Endothelial cell (in vitro differentiated cells): ENCODE data around the gene RNF31. TPM values are rescaled to one million over a fixed set of nuclear protein-coding genes. Genes with fewer than 3 reads are reported as not detected.
A peak's percentile ranks its signal among the peaks of the same experiment; 100 is the strongest.

ENCODE experiments used
- DNase-seq: peaks from one replicate; pipeline ENCODE4 v3.0.0; 2021; ENCODE audit warnings: low spot score
- H3K27ac Mint-ChIP-seq: one replicate; pipeline ENCODE4 v1.8.0; 2021; ENCODE audit warnings: mixed read lengths, inconsistent platforms; ENCODE audit not compliant: unreplicated experiment
- H3K27me3 Mint-ChIP-seq: one replicate; pipeline ENCODE4 v1.8.0; 2021; ENCODE audit warnings: mild to moderate bottlenecking, moderate library complexity, mixed read lengths, inconsistent platforms; ENCODE audit not compliant: unreplicated experiment
- H3K36me3 Mint-ChIP-seq: one replicate; pipeline ENCODE4 v1.8.0; 2021; ENCODE audit warnings: mild to moderate bottlenecking, low read depth, mixed read lengths, inconsistent platforms; ENCODE audit not compliant: unreplicated experiment
- H3K4me1 Mint-ChIP-seq: one replicate; pipeline ENCODE4 v1.8.0; 2021; ENCODE audit warnings: mild to moderate bottlenecking, mixed read lengths, inconsistent platforms; ENCODE audit not compliant: unreplicated experiment
- H3K4me3 Mint-ChIP-seq: one replicate; pipeline ENCODE4 v1.8.0; 2021; ENCODE audit warnings: mild to moderate bottlenecking, mixed read lengths, inconsistent platforms; ENCODE audit not compliant: unreplicated experiment
- H3K9me3 Mint-ChIP-seq: one replicate; pipeline ENCODE4 v1.8.0; 2021; ENCODE audit warnings: mixed read lengths, inconsistent platforms; ENCODE audit not compliant: unreplicated experiment
- total RNA-seq: library from RNA; stranded (reverse); fragmentation: NEBNext Ultra II Directional; extraction: Animal tissue kit (Norgen Biotek cat#: 25700); gene quantifications from one replicate; pipeline ENCODE4 v1.2.1, GENCODE V29; 2021; ENCODE audit not compliant: unreplicated experiment
- TF ChIP-seq, protein P1 (sequence below): fragments of 200-600 bp; sonication (generic); IDR thresholded peaks from one replicate; pipeline ENCODE4 v1.5.0; 2021; ENCODE audit warnings: antibody characterized with exemption; ENCODE audit not compliant: unreplicated experiment

RNF31 gene
- total RNA-seq, 1 donor from 2014 or later = 90.2 TPM

DNA sequence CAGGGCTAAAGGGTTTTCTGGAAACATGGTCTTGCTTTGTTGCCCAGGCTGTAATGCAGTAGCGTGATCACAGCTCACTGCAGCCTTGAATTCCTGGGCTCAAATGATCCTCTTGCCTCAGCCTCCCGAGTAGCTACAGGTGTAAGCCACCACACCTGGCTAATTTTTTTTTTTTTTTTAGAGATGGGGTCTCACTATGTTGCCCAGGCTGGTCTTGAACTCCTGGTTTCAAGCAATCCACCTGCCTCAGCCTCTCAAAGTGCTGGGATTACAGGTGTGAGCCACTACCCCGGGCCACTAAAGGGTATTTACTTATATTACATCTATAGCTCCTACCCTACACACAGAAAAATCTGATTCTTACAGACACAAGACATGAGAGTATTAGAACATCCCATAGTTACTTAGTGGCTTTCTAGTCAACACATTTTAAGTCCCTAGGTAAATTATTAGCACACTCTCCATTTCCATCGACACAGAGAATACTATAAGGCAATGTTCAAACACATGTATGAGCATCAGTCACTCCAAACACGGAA is 38.9 kb upstream of the RNF31 start:
- Mint-ChIP-seq H3K27ac (peak overlapping the region; percentile 78), H3K9me3 (no peaks in the 10 kb centered on the region), H3K27me3 (peaks cover 2% of the 10 kb centered on the region), H3K36me3 (peaks cover 19% of the 10 kb centered on the region), H3K4me3 (no peak overlapping the region), H3K4me1 (peaks cover 8% of the 10 kb centered on the region)
- TF ChIP-seq, protein P1, sequence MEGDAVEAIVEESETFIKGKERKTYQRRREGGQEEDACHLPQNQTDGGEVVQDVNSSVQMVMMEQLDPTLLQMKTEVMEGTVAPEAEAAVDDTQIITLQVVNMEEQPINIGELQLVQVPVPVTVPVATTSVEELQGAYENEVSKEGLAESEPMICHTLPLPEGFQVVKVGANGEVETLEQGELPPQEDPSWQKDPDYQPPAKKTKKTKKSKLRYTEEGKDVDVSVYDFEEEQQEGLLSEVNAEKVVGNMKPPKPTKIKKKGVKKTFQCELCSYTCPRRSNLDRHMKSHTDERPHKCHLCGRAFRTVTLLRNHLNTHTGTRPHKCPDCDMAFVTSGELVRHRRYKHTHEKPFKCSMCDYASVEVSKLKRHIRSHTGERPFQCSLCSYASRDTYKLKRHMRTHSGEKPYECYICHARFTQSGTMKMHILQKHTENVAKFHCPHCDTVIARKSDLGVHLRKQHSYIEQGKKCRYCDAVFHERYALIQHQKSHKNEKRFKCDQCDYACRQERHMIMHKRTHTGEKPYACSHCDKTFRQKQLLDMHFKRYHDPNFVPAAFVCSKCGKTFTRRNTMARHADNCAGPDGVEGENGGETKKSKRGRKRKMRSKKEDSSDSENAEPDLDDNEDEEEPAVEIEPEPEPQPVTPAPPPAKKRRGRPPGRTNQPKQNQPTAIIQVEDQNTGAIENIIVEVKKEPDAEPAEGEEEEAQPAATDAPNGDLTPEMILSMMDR = no peak
- no peak for DNase-seq

DNA sequence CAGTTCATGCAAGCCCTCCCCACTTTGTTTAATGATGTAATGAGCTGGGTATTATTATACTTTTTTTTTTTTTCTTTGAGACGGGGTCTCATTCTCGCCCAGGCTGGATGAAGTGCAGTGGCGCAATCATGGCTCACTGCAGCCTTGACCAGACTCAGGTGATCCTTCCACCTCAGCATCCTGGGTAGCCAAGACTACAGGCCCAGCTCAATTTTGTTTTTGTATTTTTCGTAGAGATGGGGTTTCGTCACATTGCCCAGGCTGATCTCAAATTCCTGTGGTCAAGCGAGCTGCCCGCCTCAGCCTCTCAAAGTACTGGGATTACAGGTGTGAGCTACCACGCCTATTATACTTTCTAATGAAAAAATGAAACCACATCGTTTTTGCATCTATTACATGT is 37.2 kb upstream of the RNF31 start:
- TF ChIP-seq, protein P1 = no peak
- Mint-ChIP-seq H3K4me3 (no peak overlapping the region), H3K4me1 (peaks cover 10% of the 10 kb centered on the region), H3K27ac (no peak overlapping the region), H3K9me3 (no peaks in the 10 kb centered on the region), H3K36me3 (peaks cover 5% of the 10 kb centered on the region), H3K27me3 (peaks cover 4% of the 10 kb centered on the region)
- no peak for DNase-seq

DNA sequence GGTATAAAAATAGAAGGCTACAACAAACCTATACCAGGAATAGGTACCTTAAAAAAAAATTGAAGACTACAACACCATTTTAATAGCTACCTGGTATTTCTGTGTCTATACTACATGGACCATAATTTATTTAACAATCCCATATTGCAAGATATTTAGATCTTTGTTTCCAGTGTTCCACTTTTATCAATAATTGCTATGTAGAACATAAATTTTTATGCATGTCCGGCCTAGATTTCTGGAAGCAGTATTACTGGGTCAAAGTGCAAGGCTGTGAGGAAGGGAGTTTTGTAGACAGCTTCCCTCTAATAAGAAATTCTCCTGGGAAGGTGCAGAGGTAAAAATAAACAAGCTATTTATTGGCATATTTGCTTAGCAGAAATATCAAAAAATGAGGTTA is 36.8 kb upstream of the RNF31 start:
- peaks cover 15% of the 10 kb centered on the region for H3K4me1 Mint-ChIP-seq
- TF ChIP-seq, protein P1 = no peak
- H3K27ac Mint-ChIP-seq = no peak overlapping the region
- no peaks in the 10 kb centered on the region for H3K9me3 Mint-ChIP-seq
- H3K4me3 Mint-ChIP-seq = no peak overlapping the region
- peaks cover 5% of the 10 kb centered on the region for H3K27me3 Mint-ChIP-seq
- no peak for DNase-seq
- peaks cover 3% of the 10 kb centered on the region for H3K36me3 Mint-ChIP-seq

DNA sequence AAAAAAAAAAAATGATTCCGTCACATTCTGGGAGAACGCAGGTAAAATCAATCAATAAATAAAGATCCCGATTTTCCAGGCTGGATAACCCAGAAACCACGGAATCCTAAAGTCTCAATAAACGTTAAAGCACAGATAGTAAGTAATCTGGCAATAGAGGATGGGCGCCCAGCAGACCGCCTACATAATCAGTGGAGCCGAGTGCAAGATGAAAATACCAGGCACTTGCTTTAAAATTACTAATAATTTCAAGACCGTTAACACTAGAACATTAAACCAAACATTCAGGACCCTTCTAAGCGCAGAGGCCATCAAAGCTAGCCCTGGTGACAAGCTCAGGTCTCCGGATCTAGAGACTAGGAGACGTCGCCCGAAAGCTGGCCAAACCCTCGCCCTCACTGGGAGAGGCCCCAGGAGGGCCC is 33.9 kb upstream of the RNF31 start:
- Mint-ChIP-seq H3K4me1 (peaks cover 23% of the 10 kb centered on the region), H3K4me3 (peak overlapping the region; percentile 95), H3K27me3 (peaks cover 10% of the 10 kb centered on the region), H3K9me3 (no peaks in the 10 kb centered on the region), H3K36me3 (peaks cover 5% of the 10 kb centered on the region), H3K27ac (peak overlapping the region; percentile 97)
- DNase-seq = no peak
- TF ChIP-seq, protein P1 = no peak

DNA sequence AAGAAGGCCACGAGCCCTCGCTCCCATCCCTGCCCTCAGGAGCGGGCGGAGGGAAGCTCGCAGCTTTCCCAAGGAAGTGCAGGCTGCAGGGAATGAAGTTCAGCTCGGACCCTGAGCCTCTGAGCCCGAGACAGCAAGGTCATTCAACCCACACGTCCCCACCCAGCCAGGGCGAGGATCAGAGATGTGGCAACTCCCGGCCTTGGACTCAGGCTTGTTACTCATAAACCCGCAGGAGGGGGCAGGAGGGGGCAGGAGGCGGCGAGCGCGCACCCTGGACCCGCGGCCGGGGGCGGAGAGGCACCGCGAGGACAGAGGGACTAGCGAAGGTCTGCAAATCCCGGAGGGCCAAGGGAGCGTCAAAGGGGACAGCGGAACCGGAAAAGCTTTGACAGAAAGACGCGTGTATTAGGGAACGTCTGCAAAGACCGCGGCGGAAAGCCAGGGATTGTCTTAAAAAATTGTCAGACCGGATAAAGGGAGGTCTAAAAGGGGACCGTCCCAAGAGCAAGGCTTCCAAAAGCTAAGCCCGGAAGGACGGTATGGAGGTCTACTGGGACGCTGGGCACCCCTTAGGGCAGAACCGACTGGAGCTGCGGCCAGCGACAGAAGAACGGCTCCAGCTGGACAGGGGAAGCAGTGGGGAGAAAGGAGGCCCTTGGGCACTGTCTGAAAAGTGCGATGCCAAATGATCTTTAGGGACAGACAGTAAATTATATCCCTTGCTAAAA is 33.3 kb upstream of the RNF31 start:
- TF ChIP-seq, protein P1 = no peak
- H3K9me3 Mint-ChIP-seq = no peaks in the 10 kb centered on the region

More for the DNA sequence above, 33.3 kb upstream of the RNF31 start:
- Mint-ChIP-seq H3K36me3 (peaks cover 11% of the 10 kb centered on the region), H3K27me3 (peaks cover 10% of the 10 kb centered on the region), H3K4me3 (peak overlapping the region; percentile 95), H3K4me1 (peaks cover 20% of the 10 kb centered on the region), H3K27ac (peak overlapping the region; percentile 97)
- DNase-seq = peak; percentile 67
